ENCODE measurements around the gene CTDP1.

DNA sequence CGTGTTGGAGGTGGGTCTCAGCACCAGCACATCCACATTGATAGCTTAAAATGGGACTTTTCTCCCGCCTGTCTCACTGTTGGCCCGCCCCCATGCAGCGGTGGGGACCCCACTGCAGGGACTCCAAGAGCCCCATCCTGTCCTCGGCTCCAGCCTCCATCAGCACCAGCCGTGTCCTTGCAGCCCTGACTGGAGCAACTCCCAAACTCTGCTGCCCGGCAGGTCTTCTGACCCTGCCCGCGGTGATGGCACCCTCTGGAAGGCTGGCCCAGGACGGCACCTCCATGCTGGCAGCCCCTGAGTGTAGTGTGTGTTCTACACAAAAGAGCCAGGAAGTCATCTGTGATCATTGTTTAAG is 76.5 kb downstream of the CTDP1 start:
- TF ChIP-seq, protein P1, sequence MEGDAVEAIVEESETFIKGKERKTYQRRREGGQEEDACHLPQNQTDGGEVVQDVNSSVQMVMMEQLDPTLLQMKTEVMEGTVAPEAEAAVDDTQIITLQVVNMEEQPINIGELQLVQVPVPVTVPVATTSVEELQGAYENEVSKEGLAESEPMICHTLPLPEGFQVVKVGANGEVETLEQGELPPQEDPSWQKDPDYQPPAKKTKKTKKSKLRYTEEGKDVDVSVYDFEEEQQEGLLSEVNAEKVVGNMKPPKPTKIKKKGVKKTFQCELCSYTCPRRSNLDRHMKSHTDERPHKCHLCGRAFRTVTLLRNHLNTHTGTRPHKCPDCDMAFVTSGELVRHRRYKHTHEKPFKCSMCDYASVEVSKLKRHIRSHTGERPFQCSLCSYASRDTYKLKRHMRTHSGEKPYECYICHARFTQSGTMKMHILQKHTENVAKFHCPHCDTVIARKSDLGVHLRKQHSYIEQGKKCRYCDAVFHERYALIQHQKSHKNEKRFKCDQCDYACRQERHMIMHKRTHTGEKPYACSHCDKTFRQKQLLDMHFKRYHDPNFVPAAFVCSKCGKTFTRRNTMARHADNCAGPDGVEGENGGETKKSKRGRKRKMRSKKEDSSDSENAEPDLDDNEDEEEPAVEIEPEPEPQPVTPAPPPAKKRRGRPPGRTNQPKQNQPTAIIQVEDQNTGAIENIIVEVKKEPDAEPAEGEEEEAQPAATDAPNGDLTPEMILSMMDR (IDR thresholded peaks at IDR 0.05): no peak
- no peak for TF ChIP-seq POLR2A (IDR thresholded peaks at IDR 0.05)

Measured in adrenal gland (tissue), 5 donors.